Measurements from ENCODE around the gene EPC1.

Gene EPC1

DNA sequence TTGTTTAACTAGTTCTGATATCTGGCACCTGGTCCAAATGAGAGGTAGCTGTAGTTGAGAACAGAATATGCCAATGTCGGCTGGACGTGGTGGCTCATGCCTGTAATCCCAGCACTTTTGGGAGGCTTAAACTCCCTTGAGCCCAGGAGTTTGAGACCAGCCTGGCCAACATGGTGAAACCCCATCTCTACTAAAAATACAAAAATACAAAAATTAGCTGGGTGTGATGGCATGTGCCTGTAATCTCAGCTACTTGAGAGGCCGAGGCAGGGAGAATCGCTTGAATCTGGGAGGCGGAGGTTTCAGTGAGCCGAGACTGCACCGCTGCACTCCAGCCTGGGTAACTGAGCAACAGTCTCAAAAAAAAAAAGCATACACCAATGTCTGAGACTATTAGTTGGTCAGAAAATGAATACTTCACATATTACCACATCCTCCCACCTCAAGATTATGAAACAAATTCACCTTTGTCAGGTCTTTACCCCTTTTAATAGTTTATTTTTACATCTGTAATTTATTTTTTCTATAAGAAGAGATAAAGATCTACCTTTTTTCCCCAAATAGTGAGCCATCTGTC is 38.8 kb downstream of the EPC1 start:
- DNase-seq (ENCODE audit: low read depth), result no peak
- H3K4me3 ChIP-seq (replicated peaks; ENCODE audit: low read depth, low read length), result no peak overlapping the region
- TF ChIP-seq, protein P1, sequence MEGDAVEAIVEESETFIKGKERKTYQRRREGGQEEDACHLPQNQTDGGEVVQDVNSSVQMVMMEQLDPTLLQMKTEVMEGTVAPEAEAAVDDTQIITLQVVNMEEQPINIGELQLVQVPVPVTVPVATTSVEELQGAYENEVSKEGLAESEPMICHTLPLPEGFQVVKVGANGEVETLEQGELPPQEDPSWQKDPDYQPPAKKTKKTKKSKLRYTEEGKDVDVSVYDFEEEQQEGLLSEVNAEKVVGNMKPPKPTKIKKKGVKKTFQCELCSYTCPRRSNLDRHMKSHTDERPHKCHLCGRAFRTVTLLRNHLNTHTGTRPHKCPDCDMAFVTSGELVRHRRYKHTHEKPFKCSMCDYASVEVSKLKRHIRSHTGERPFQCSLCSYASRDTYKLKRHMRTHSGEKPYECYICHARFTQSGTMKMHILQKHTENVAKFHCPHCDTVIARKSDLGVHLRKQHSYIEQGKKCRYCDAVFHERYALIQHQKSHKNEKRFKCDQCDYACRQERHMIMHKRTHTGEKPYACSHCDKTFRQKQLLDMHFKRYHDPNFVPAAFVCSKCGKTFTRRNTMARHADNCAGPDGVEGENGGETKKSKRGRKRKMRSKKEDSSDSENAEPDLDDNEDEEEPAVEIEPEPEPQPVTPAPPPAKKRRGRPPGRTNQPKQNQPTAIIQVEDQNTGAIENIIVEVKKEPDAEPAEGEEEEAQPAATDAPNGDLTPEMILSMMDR (IDR thresholded peaks at IDR 0.05; ENCODE audit: low read length, missing control alignments), result no peak

GRCh38 chr10:32307609-32308008 is 39.3 kb downstream of the EPC1 start:
- DNase-seq (ENCODE audit: low read depth), result no peak
- TF ChIP-seq, protein P1 (IDR thresholded peaks at IDR 0.05; ENCODE audit: low read length, missing control alignments), result no peak
- no peak overlapping the region for H3K4me3 ChIP-seq (replicated peaks; ENCODE audit: low read depth, low read length)

DNA sequence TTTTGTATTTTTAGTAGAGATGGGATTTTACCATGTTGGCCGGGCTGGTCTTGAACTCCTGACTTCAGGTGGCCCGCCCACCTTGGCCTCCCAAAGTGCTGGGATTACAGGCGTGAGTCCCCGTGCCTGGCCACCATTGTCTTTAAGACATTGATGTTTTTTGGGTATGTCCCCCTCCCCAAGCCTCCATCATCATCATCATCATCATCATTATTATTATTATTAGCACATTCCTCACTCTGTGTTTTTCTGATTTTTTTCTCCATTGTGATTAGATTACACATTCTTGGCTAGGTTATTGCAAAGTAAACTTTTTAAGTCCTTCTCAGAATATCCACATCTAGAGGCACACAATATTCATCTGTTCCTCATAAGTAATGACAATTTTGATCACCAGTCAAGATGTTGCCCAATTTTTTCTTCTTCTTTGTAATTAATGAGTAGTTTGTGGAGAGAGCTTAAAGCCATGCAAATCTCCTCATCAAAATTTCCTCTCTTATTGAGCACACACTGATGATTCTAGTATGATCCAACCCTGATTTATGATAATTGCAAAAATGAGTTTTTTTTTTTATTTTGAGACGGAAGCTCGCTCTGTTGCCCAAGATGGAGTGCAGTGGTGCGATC is 47.5 kb downstream of the EPC1 start:
- no peak overlapping the region for H3K4me3 ChIP-seq (replicated peaks; ENCODE audit: low read depth, low read length)
- TF ChIP-seq, protein P1 (IDR thresholded peaks at IDR 0.05; ENCODE audit: low read length, missing control alignments), result no peak
- no peak for DNase-seq (ENCODE audit: low read depth)

DNA sequence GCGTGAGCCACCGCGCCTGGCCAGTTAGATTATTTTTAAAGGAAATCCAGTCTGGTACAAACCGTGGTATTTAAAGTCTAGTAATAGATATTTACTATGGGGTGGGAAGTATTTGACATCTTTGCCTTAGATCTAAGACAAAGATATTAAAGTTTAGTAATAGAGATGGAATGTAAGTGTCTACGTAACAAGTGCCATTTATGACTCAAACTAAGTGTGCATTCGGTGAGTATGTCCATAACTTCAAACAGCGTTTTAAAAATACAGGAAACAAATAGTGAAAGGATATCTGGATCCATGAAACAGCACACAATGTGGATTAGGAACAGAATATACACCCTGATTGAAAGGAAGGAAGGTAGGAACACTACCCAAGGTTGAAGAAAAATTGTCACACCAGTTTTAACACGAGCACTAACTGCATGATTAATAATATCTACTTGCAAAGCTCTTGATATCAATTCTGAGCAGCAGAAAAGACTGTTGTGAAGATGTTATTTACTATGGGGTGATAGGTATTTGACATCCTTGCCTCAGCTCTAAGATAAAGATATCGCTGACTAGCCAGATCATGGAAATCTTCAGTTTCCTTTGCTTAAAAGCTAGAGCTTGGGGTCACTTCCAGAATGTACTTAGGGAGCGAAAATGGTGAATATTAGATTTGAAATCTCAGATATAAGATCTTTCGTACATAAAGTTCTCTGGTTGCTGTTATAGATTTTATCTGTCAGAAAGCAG is 48.7 kb downstream of the EPC1 start:
- H3K4me3 ChIP-seq (replicated peaks; ENCODE audit: low read depth, low read length), result no peak overlapping the region
- TF ChIP-seq, protein P1 (IDR thresholded peaks at IDR 0.05; ENCODE audit: low read length, missing control alignments), result no peak
- DNase-seq (ENCODE audit: low read depth), result peak; percentile 62

DNA sequence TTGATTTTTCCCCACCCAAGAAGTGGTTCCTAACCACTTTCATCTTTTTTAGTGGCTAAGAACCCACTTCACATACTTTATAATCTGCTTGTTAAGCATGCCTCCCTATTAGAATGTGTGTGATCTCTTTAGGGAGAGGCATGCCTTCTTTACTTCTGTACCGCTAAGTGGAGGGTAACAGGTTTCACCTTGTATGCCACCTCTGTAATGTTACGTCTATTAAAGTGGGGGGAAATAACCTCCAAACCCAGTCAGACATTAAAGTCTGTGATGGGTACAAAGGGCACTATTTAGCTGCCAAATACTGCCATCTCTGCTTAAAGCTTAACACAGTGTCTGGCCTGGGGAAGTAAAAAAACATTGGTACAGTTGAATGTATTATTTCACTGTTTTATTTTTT is 51.9 kb downstream of the EPC1 start:
- TF ChIP-seq, protein P1 (IDR thresholded peaks at IDR 0.05; ENCODE audit: low read length, missing control alignments), result no peak
- no peak overlapping the region for H3K4me3 ChIP-seq (replicated peaks; ENCODE audit: low read depth, low read length)
- no peak for DNase-seq (ENCODE audit: low read depth)

GRCh38 chr10:32293581-32293980 is 53.4 kb downstream of the EPC1 start:
- no peak for DNase-seq (ENCODE audit: low read depth)
- TF ChIP-seq, protein P1 (IDR thresholded peaks at IDR 0.05; ENCODE audit: low read length, missing control alignments), result no peak
- H3K4me3 ChIP-seq (replicated peaks; ENCODE audit: low read depth, low read length), result no peak overlapping the region
